Ascending aorta (tissue), 2 donors: ENCODE measurements around the gene INTS6. TPM values are rescaled to one million over a fixed set of nuclear protein-coding genes. Genes with fewer than 3 reads are reported as not detected.

ENCODE experiments used
- DNase-seq, 2 donors: peaks; one replicate each; pipeline ENCODE4 v3.0.0-alpha.2; 2019; ENCODE audit warnings: low spot score in 2 of 2
- H3K27ac ChIP-seq, 2 donors: fragments of 200-600 bp; sonication (generic); one replicate each; pipeline ENCODE4 v1.5.1; 2016 to 2017; ENCODE audit warnings: mild to moderate bottlenecking in 1 of 2
- H3K27me3 ChIP-seq: fragments of 200-600 bp; sonication (generic); one replicate; pipeline ENCODE4 v1.5.1; 2017
- H3K36me3 ChIP-seq, 2 donors: fragments of 200-600 bp; sonication (generic); one replicate each; pipeline ENCODE4 v1.5.1; 2016
- H3K4me1 ChIP-seq, 2 donors: fragments of 200-600 bp; sonication (generic); one replicate each; pipeline ENCODE4 v1.5.1; 2016 to 2017; ENCODE audit warnings: mild to moderate bottlenecking in 1 of 2
- H3K4me3 ChIP-seq, 2 donors: fragments of 200-600 bp; sonication (generic); one replicate each; pipeline ENCODE4 v1.5.1; 2016 to 2017; ENCODE audit warnings: mild to moderate bottlenecking in 1 of 2
- H3K9me3 ChIP-seq, 2 donors: fragments of 200-600 bp; sonication (generic); one replicate each; pipeline ENCODE4 v1.5.1; 2016
- CTCF ChIP-seq, 3 experiments: fragments of 200-600 bp in 2 of 3; fragments of 450-650 bp in 1 of 3; sonication (generic) in 2 of 3; IDR thresholded peaks; one replicate each; pipeline ENCODE4 v1.5.1; 2016 to 2019; ENCODE audit warnings: antibody characterized with exemption in 3 of 3, mild to moderate bottlenecking in 1 of 3, moderate library complexity in 1 of 3
- intact Hi-C: fragments of 100-400 bp; cut with DNase I; formaldehyde crosslinking; loops from one replicate; pipeline ENCODE4 v1.15.1; 2023
- total RNA-seq: library from RNA; depleted of rRNA; stranded (reverse); fragments of >200 nt; gene quantifications from one replicate; pipeline ENCODE4 v1.1.0, GENCODE V29; 2016

INTS6 gene
- total RNA-seq, 1 donor from 2014 or later: 43.5 TPM

- no peaks in the 10 kb centered on the region for H3K9me3 ChIP-seq
- H3K4me1 ChIP-seq: no peaks in the 10 kb centered on the region
- DNase-seq: no peak
- no peak for TF ChIP-seq CTCF (IDR thresholded peaks at IDR 0.05)
- no peaks in the 10 kb centered on the region for H3K36me3 ChIP-seq
- no peak overlapping the region for H3K4me3 ChIP-seq
- no peaks in the 10 kb centered on the region for H3K27me3 ChIP-seq
- H3K27ac ChIP-seq: no peak overlapping the region
- intact Hi-C loops: no loop called here
Observed at GRCh38 chr13:51349016-51349415, 103.8 kb downstream of the INTS6 start.

DNA sequence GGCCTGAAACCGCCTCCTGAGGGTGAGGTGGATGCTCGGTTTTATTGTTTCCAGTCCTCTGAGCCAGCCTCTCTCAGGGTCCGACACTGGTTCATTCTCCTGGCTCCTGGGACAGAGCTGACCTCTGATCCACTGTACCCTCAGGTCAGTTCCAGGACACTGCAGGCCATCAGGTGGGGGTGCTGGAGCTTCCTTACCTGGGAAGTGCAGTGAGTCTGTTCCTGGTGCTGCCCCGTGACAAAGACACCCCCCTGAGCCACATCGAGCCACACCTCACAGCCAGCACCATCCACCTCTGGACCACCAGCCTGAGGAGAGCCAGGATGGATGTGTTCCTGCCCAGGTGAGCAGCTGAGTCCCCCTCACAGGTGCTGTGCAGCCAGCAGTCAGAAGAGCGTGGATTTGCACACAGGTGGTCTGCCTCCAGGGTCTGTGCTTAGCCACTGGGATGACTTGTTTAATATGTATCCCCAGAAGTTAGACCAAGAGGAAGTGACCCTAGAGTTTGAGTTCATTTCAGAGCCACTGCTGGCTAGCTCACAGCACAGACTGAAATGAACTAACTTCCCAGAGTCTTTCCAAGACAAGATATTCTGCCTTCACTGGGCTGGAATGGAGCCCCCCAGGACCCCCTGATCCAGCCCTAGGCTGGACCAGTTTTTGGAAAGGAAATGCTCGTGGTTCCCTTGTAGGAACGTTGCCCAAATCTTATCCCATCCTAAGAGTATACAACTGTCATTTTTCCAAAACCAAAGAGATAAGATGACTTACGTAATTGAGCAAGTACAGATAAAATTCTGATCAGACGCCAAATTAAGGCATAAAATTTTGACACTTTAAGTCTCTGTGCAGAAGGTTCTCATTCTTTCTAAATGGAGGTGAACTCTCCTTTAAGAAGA is 104.5 kb downstream of the INTS6 start:
- DNase-seq: no peak
- Histone ChIP-seq H3K36me3 (no peaks in the 10 kb centered on the region), H3K27me3 (no peaks in the 10 kb centered on the region), H3K27ac (no peak overlapping the region), H3K4me3 (no peak overlapping the region), H3K4me1 (no peaks in the 10 kb centered on the region), H3K9me3 (no peaks in the 10 kb centered on the region)
- intact Hi-C loops: no loop called here
- no peak for TF ChIP-seq CTCF (IDR thresholded peaks at IDR 0.05)

DNA sequence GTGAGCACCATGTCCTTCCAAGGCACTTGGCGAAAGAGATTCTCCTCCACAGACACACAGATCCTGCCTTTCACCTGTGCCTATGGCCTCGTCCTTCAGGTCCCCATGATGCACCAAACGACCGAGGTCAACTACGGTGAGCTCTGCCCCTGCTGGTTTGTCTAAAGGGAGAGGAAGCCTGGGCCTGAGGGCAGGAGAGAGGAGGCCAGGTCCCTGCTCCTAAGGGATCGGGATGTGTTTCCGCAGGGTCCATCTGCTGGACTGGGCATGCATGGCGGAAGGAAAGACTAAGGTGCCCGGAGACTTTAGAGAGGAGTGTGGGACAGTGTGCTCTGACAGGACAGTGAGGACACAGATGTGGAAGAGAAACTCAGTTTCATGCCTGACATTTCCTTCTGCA is 105.7 kb downstream of the INTS6 start:
- intact Hi-C loops: no loop called here
- TF ChIP-seq CTCF (IDR thresholded peaks at IDR 0.05): no peak
- Histone ChIP-seq H3K9me3 (no peaks in the 10 kb centered on the region), H3K27me3 (no peaks in the 10 kb centered on the region), H3K36me3 (no peaks in the 10 kb centered on the region), H3K4me1 (no peaks in the 10 kb centered on the region), H3K4me3 (no peak overlapping the region), H3K27ac (no peak overlapping the region)
- DNase-seq: no peak

- no peak overlapping the region for H3K27ac ChIP-seq
- no peaks in the 10 kb centered on the region for H3K36me3 ChIP-seq
- no peaks in the 10 kb centered on the region for H3K27me3 ChIP-seq
- H3K4me1 ChIP-seq: no peaks in the 10 kb centered on the region
- intact Hi-C loops: no loop called here
- no peak for TF ChIP-seq CTCF (IDR thresholded peaks at IDR 0.05)
- DNase-seq: no peak
- no peak overlapping the region for H3K4me3 ChIP-seq
- H3K9me3 ChIP-seq: no peaks in the 10 kb centered on the region
Observed at GRCh38 chr13:51346397-51346796, 106.4 kb downstream of the INTS6 start.

DNA sequence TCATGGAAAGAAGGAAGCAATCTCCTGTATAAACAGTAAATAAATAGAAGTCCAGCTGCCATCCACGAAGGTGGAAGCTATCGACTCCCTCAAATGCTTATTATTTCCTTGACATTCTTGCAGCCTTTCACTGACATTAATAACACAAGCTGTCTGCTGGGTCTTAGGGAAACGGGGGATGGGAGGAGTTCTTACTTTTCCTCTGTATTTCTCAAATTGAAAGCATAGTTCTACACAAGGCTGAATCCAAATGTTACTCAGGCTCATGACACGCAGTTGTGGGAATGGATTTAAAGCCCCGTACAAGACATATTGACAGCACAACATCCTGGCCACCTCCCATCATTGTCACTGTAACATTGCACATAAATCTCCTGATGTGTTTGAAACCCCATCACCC is 109.4 kb downstream of the INTS6 start:
- Histone ChIP-seq H3K27ac (no peak overlapping the region), H3K36me3 (no peaks in the 10 kb centered on the region), H3K9me3 (no peaks in the 10 kb centered on the region), H3K4me1 (no peaks in the 10 kb centered on the region), H3K27me3 (no peaks in the 10 kb centered on the region), H3K4me3 (no peak overlapping the region)
- no peak for DNase-seq
- intact Hi-C loops: no loop called here
- no peak for TF ChIP-seq CTCF (IDR thresholded peaks at IDR 0.05)
